ENCODE results near the gene ATP6V0A4.

DNA sequence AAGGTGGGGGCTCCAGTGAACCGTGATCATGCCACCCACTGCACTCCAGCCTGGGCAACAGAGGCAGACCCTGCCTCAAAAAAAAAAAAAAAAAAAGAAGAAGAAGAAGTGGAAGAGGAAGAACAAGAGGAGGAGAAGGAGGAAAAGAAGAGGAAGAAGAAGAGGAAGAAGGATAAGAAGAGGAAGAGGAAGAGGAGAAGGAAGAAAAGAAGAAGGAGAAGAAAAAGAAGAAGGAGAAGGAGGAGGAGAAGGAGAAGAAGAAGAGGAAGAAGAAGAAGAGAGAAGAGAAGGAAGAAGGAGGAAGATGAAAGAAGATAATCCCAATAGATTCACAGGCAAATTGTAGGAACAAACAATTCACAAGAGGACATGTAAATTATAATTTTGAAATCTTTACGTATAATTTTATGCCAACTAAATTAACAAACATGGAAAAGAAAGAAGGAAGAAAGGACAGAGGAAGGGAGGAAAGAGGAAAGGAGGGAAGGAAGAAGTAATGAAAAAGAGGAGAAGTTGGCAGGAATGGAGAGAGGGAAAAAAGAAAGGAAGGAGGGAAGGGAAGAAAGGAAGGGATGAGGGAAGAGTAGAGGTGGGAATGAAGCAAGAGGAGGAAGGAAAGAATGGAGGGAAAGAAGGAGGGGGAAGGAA lies 100.3 kb downstream of the ATP6V0A4 start:
- TF ChIP-seq, protein P1, sequence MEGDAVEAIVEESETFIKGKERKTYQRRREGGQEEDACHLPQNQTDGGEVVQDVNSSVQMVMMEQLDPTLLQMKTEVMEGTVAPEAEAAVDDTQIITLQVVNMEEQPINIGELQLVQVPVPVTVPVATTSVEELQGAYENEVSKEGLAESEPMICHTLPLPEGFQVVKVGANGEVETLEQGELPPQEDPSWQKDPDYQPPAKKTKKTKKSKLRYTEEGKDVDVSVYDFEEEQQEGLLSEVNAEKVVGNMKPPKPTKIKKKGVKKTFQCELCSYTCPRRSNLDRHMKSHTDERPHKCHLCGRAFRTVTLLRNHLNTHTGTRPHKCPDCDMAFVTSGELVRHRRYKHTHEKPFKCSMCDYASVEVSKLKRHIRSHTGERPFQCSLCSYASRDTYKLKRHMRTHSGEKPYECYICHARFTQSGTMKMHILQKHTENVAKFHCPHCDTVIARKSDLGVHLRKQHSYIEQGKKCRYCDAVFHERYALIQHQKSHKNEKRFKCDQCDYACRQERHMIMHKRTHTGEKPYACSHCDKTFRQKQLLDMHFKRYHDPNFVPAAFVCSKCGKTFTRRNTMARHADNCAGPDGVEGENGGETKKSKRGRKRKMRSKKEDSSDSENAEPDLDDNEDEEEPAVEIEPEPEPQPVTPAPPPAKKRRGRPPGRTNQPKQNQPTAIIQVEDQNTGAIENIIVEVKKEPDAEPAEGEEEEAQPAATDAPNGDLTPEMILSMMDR (IDR thresholded peaks at IDR 0.05) = no peak
- TF ChIP-seq POLR2A (IDR thresholded peaks at IDR 0.05) = no peak

Data from lower leg skin (tissue), 3 donors.